GM19035 (cell line): Measurements from ENCODE around the gene SELE.

Experiments used
- ATAC-seq: cut with Tn5 transposase; IDR thresholded peaks from one replicate; pipeline ENCODE4 v1.9.1; 2021; ENCODE audit not compliant: unreplicated experiment

SELE gene

GRCh38 chr1:169733924-169734323 is at the start of gene SELE:
Gene SELE, minus strand, starts transcription at chr1:169734079. Its CDS starts 467 bp downstream, at chr1:169733612.
- ATAC-seq = no peak

- ATAC-seq = no peak
These were observed 48.7 kb upstream of the SELE start for GRCh38 chr1:169782596-169782995.

- no peak for ATAC-seq
These were observed 46.1 kb upstream of the SELE start for GRCh38 chr1:169779970-169780369.

- ATAC-seq = no peak
These were observed 45.3 kb upstream of the SELE start for GRCh38 chr1:169779150-169779549.

GRCh38 chr1:169776440-169776839 is 42.6 kb upstream of the SELE start:
- ATAC-seq = no peak

- no peak for ATAC-seq
These were observed 34.3 kb upstream of the SELE start for GRCh38 chr1:169768161-169768560.

- ATAC-seq = no peak
These were observed 31.9 kb upstream of the SELE start for GRCh38 chr1:169765580-169766331.

GRCh38 chr1:169764919-169765318 is 31.0 kb upstream of the SELE start:
- no peak for ATAC-seq

GRCh38 chr1:169762699-169763098 is 28.8 kb upstream of the SELE start:
- no peak for ATAC-seq

GRCh38 chr1:169759038-169759437 is 25.2 kb upstream of the SELE start:
- no peak for ATAC-seq

- no peak for ATAC-seq
These were observed 19.7 kb upstream of the SELE start for GRCh38 chr1:169753549-169753948.

- no peak for ATAC-seq
These were observed 16.2 kb upstream of the SELE start for GRCh38 chr1:169750041-169750440.

- no peak for ATAC-seq
These were observed 12.7 kb upstream of the SELE start for GRCh38 chr1:169746550-169746949.

GRCh38 chr1:169745015-169745861 is 11.4 kb upstream of the SELE start:
- no peak for ATAC-seq

- no peak for ATAC-seq
These were observed 8.0 kb upstream of the SELE start for GRCh38 chr1:169741666-169742394.

- no peak for ATAC-seq
These were observed 6.1 kb upstream of the SELE start for GRCh38 chr1:169739980-169740379.

GRCh38 chr1:169731446-169731845 is 2.4 kb downstream of the SELE start:
- ATAC-seq = no peak

- ATAC-seq = no peak
These were observed 3.9 kb downstream of the SELE start for GRCh38 chr1:169729991-169730390.

- ATAC-seq = no peak
These were observed 6.6 kb downstream of the SELE start for GRCh38 chr1:169727307-169727706.

GRCh38 chr1:169726851-169727250 is 7.0 kb downstream of the SELE start:
- ATAC-seq = no peak

- no peak for ATAC-seq
These were observed 7.9 kb downstream of the SELE start for GRCh38 chr1:169725930-169726329.

GRCh38 chr1:169724168-169724567 is 9.7 kb downstream of the SELE start:
- ATAC-seq = no peak
